DMS153 (cell line): ENCODE measurements around the gene TXNRD1.
"Not testable (repeated sequence)": the region's sequence is repeated elsewhere in the genome, so short reads cannot be mapped to it uniquely, and the experiment has no call there.

Source experiments
- DNase-seq: peaks from one replicate; lab custom pipeline; 2025; lab: John Stamatoyannopoulos, UW

Gene TXNRD1

GRCh38 chr12:104237930-104238329 lies 22.4 kb downstream of the TXNRD1 start:
- no peak for DNase-seq

DNA sequence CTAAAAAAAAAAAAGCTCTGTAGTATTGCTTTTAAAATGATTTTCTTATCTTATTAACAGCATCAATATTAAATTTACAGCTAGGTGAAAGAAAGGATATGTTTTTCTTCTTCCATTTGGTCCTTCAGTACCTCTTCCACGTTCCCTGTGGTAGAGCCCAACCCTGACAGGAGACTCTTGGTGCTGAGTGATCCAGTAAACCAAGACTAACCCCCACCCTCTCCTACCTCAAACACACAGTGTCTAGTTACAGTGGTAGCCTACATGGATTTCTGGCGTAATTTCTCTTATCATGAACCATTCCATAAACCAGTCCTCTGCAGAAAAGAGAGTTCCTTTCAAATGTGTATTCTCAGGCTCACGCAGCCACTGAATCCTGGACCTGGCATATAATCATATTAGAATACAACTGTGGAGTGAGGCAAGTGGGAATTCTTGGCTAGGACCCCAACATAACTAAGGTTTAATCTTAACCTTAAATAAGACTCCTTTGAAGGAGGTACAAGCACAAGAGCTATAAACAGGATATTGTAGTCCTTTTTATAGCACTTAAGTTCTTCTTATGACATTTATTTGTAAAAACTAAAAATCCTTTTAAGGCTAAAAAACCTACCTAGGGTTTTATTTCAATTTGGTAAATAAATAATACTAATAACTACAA lies 27.1 kb downstream of the TXNRD1 start:
- DNase-seq: no peak

DNA sequence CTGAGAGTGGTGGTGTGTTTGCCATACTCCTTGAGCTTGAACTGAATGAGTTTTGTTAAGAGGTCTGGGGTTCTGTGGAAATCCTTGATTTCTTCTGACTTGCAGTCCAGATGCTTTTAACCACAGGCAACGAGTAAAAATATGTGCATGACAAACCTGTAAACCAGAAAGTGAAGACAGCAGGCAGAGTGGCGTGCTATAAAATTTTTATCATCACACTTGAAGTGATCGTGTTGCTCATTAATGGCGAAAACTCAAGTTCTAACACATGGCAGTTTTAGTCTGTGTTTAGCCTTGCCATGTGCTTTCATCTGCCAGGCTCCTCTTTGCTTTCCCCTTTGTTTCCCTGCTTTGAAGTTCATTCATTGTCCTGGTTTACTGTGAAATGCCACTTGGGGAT lies 28.0 kb downstream of the TXNRD1 start:
- DNase-seq: peak; percentile 12

GRCh38 chr12:104243971-104244370 lies 28.4 kb downstream of the TXNRD1 start:
- DNase-seq: no peak

DNA sequence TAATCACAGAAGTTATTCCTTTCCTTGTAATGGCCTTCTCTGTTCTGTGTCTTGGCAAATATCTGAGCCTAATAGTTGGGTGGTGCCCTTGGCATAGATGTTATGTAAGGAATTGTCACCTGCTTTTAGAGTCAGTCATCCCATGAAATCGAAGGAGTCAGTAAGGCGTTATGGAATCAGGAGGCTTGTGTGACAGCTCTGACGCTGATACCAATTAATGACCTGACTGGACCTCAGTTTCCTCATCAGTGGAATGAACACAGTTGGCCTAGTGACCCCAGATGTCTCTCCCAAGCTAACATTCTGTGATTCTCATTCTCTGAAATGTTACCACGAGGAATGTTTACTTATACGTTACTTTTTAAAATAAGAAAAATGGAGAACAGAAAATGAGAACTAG lies 32.1 kb downstream of the TXNRD1 start:
- DNase-seq: no peak

DNA sequence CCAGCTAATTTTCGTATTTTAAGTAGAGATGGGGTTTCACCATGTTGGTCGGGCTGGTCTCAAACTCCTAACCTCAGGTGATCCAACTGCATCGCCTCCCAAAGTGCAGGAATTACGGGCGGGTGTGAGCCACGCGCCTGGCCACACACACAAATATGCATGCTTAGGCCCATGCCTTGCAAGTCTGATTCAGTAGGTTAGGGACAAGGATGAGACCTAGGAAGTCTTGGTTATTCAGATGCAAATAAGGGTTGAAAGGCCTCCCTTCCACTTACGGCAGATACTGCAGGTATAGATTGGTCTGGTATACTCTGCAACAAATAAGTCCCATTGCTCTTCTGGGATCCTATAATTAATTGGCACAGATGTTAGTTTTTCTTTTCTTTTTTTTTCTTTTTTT lies 32.9 kb downstream of the TXNRD1 start:
- DNase-seq: no peak

DNA sequence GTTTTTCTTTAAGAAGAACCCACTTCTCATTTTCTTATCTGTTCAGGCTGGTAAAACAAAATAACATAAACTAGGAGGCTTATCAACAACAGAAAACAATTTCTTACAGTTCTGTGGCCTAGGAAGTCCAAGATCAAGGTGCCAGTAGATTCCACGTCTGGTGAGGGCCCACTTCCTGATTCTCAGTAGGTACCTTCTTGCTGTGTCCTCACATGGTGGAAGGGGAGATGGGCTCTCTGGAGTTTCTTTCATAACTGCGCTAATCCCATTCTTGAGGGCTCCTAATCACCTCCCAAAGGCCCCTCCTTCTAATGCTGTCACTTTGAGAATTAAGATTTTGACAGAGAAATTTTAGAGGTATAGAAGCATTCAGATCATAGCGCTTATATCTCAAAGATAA lies 33.4 kb downstream of the TXNRD1 start:
- DNase-seq: no peak

DNA sequence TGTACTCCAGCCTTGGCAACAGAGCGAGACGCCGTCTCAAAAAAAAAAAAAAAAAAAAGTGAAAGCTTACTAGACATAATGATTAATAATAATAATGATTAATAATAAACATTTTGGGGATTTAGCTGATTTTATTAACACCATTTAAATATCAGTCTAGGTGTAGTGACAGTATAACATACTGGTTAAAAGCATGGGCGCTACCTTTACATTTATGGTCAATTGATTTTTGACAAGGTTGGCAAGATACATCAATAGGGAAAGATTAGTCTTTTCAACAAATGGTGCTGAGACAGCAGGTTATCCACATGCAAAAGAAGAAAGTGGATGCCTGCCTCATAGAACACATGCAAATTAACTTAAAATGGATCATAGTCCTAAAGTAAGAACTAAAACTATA lies 34.3 kb downstream of the TXNRD1 start:
- no peak for DNase-seq

- DNase-seq: no peak
Observed at GRCh38 chr12:104250366-104251125, 35.0 kb downstream of the TXNRD1 start.

DNA sequence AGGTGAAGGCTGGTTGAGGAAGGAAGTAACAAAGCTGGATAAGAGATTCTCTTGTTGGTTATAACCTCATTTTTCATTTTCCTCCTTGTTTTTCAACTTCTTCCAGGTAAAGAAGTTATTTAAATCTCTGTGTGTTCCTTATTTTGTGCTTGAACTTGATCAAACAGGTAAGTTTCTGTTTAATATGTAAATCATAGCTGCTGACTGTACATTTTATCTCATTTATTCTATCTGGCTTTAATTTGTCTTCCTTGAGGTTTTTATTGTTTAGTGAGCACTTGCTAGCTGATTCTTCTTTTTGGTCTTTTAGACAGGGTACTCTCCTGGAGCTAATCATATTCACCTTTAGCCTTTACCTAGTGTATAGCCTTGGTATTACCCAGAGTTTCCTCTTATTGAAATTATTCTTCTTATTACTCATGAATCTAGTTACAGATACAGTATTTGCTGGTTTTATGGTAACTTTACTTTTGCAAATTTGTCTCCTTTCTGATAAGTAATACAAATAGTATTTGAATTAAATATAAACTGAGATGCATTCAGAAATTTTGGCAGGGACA lies 42.4 kb downstream of the TXNRD1 start:
- no peak for DNase-seq

DNA sequence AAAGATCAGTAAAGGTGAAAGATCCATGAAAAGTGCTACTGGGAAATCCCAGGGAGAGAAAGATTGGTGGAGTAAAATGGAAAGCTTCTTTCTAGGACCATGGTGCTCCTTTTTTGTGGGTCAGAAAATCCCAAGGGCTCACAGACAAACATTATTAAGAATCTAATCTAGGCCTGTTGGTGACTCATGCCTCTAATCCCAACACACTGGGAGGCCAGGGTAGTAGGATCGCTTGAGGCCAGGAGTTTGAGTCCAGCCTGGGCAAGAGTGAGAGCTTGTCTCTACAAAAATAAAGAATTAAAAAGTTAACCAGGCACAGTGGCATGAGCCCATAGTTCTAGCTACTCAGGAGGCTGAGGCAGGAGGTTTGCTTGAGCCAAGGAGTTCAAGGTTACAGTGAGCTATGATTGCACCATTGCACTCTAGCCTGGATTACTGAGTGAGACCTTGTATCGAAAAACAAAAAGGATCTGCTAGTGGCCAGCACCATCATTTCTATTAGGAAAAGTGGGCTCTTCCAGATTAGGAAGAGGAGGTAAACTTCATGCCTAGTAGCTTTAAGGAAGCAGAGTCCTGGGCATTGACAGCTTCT lies 43.0 kb downstream of the TXNRD1 start:
- DNase-seq: no peak

DNA sequence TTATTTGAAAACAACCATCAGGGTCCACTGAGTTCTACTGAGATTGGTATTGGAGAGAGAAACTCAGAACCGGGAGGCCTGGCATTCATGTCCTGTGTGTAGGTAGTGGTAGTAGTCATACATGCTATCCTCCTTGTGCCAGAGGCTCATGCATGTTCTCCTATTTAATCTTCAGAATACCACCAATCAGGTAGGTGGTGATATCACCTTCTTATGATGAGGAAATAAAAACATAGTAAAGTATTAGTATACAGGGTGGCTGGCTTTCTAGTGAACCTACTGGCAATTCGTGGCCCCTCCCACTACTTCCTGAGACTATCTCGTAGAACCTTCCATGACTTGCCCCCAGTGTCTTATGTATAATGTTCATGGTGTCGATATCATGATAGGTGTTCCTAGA lies 47.4 kb downstream of the TXNRD1 start:
- DNase-seq: no peak

GRCh38 chr12:104263580-104264358 lies 48.2 kb downstream of the TXNRD1 start:
- peak; percentile 48 for DNase-seq

DNA sequence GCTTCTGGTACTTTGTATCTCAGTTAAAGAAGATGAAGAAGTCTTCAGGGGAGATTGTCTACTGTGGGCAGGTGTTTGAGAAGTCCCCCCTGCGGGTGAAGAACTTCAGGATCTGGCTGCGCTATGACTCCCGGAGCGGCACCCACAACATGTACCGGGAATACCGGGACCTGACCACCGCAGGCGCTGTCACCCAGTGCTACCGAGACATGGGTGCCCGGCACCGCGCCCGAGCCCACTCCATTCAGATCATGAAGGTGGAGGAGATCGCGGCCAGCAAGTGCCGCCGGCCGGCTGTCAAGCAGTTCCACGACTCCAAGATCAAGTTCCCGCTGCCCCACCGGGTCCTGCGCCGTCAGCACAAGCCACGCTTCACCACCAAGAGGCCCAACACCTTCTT lies 49.9 kb downstream of the TXNRD1 start:
- DNase-seq: not testable (repeated sequence)

DNA sequence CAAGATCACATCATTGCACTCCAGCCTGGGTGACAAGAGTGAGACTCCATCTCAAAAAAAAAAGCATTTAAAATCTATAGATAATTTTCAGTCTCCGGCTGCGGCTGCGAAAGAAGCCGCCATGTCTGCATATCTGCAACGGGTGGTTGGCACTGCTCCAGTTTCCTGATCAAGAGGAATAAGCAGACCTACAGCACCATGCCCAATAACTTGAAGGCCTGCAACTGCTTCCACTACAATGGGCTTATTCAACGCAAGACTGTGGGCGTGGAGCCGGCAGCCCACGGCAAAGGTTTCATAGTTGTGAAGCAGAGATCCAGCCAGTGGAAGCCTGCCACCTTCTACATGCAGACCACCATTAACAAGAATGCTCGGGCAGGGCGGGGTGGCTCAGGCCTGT lies 57.4 kb downstream of the TXNRD1 start:
- no peak for DNase-seq

DNA sequence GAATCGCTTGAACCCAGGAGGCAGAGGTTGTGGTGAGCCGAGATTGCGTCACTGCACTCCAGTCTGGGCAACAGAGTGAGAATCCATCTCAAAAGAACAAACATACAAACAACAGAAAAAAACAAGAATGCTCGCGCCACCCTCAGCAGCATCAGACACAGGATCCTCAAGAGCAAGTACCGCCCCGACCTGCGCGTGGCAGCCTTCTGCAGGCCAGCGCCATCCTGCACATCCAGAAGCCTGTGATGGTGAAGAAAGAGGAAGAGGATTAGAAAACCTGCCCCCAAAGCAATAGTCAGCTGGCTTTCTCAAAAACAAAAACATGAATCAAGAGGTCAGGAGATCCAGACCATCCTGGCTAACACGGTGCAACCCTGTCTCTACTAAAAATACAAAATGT lies 57.9 kb downstream of the TXNRD1 start:
- no peak for DNase-seq

DNA sequence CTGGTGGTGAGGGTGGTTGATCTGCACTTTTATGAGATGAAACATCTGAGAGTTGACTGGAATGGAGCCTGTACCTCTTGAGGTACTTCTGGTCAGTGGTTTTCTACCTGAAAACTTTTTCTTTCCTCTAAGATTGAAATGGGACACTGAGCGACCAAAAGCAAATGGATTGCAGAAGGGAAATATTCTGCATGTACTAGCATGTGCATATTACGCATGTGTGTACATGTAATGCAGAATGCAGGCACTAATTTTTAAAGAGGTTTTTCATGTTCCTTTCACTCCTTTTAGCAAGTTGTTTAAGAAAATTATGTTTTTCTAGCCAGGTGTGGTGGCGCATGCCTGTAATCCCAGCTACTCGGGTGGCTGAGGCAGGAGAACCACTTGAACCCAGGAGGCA lies 59.2 kb downstream of the TXNRD1 start:
- DNase-seq: no peak

GRCh38 chr12:104275689-104276088 lies 60.1 kb downstream of the TXNRD1 start:
- peak; percentile 56 for DNase-seq

DNA sequence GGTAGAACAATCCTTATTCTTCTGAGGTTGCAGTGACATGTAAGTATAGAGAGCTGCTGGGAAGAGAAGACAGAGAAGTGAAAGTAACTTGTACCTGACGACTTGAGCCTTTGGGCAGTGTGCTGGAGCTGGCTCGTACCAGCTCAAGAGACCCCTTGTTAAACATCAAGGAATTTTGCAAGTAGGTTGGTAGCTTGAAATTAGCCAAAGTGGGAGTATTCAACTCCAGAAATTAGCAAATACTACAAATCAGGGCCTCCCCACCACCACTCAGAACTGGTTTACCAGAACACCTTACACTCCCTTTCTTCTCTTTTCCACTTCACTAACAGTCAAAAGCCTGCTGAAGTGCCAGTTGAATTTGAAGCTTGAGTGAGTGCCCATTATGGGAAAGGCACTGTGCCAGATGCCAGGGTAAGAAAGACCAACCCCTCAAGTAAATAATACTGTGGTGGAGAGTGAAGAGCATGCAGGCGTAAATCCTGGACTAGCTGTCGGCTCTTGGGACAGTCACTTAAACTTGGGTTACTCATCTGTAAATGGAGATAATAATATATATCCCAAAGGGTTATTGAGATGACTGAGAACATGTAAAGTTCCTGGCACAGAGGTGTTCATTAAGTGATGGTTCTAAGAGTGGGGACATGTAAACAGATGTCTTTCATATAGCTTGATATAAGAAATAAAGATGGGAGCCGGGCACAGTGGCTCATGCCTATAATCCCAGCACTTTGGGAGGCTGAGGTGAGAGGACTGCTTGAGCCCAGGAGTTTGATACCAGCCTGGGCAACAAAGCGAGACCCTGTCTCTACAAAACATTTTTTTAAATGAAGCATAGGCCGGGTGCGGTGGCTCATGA lies 60.9 kb downstream of the TXNRD1 start:
- peak; percentile 91 for DNase-seq

- no peak for DNase-seq
Observed at GRCh38 chr12:104279164-104279563, 63.6 kb downstream of the TXNRD1 start.

- no peak for DNase-seq
Observed at GRCh38 chr12:104280111-104280510, 64.5 kb downstream of the TXNRD1 start.
